Activated CD4-positive, alpha-beta T cell treated with anti-CD3 and anti-CD28 coated beads, Interleukin-2, amount 50 U/mL, for 1 hour (primary cell): ENCODE data around the gene PCDH15.

Experiments used
- DNase-seq: peaks from one replicate; pipeline ENCODE4 v3.0.0-alpha.2; 2020

Gene PCDH15

DNA sequence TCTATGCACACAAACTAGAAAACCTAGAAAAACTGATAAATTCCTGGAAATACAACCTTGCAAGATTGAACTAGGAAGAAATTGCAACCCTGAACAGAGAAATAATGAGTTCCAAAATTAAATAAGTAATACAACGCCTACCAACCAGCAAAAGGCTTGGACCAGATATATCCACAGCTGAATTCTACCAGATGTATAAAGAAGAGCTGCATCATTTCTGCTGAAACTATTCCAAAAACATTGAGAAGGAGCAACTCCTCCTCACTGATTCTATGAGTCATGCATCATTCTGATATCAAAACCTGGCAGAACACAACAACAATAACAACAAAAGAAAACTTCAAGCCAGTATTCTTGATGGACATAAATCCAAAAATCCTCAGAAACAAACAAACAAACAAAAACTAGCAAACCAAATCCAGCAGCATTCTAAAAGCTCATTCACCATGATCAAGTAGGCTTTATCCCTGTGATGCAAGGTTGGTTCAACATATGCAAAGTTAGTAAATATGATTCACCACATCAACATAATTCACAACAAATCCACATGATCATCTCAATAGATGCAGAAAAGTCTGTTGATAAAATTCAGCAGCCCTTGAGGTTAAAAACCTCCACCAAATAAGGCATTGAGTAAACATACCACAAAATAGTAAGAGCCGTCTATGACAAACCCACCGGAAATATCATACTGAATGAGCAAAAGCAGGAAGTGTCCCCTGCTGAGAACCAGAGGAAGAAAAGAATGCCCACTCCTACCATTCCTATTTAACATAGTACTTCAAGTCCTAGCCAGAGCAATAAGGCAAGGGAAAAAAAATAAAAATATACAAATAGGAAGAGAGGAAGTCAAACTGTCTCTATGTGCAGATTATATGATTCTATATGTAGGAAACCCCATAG lies 98.2 kb downstream of the PCDH15 start:
- no peak for DNase-seq

GRCh38 chr10:54691331-54691730 lies 109.7 kb downstream of the PCDH15 start:
- no peak for DNase-seq

GRCh38 chr10:54682554-54682953 lies 118.5 kb downstream of the PCDH15 start:
- DNase-seq: no peak

DNA sequence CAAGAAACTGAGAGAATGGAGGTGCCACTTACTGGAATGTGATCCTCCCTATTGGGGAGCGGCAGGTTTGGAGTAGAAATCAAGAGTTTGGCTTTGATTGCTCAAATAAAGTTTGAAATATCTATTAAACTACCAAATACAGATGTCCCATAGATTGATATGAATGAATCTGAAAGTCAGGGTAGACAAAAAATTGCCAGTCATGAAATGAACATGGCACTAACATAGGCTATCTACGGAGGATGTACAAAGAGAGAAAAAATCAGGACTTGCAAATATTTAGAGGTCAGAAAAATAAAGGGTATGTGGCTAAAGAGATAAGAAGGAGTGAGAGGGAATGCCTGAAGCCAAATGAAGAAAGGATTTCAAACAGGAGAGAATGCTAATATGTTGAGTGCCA lies 119.9 kb downstream of the PCDH15 start:
- DNase-seq: no peak

DNA sequence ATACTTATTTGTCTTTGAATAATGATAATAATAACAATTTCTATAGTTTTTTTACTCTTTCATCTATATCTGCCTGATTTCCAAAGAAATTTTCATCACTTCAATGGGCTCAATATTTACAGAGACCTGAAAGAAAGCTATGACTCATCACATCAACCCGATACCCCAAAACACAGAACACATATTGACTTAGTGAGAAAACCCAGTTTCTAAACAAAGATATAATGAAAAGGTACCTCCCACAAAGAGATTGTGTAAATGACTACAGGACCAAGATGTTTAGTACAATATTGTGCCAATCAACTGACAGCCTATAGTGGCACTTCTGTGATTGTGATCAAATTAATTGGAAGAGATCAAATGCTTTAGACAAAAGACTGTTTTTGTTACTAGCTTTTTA lies 133.9 kb downstream of the PCDH15 start:
- DNase-seq: no peak

GRCh38 chr10:54666192-54666591 lies 134.8 kb downstream of the PCDH15 start:
- no peak for DNase-seq

DNA sequence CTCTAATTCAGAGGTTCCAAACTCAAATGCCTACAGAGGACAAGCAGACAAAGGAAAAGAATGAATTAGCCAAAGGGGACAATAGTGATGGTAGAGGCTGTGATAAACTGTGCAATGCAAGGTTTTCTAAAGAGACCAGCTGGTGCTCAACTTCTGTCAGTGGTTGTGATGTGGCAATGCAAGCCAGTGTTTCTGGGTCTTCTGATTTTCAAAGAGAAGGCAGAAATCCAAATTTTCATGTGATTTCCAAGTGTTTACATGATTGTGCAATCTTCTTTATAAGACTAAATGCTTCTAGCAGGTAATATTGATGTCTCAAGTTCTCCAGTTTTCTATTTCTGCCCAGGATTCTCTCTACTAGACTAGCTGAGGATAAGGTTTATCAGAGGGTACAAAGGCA lies 135.9 kb downstream of the PCDH15 start:
- DNase-seq: no peak

DNA sequence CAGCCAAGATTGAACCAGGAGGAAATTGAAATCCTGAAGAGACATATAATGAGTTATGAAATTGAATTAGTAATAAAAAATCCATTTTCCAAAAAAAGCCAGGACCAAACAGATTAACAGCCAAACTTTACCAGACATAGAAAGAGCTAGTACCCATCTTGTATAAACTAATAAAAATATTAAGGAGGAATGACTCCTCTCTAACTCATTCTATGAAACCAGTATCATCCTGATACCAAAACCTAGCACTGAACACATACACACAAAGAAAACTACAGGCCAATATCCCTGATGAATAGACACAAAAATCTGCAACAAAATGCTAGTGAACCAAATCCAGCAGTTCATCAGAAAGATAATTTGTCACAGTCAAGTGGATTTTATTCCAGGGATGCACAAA lies 140.6 kb downstream of the PCDH15 start:
- no peak for DNase-seq

- DNase-seq: no peak
Measured at GRCh38 chr10:54656643-54657042, 144.4 kb downstream of the PCDH15 start.

DNA sequence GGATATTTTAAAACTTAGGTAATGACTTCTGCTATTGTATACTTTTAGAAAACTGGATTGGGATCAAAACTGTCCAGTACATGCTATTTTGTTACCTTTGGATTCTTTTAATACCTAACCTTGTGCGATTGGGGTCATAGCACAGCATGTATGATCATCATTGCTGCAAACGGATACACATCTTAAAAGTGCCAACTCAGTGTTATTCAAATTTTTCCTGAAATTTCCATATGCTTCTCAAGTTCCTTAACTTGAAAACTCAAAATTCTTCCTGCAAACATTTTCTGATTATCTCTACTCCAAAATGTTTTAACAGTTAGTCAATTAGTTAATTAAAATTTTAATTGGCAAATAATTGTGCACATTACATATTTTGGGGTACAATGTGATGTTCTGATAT lies 147.5 kb downstream of the PCDH15 start:
- no peak for DNase-seq

- DNase-seq: no peak
Measured at GRCh38 chr10:54650547-54650946, 150.5 kb downstream of the PCDH15 start.

DNA sequence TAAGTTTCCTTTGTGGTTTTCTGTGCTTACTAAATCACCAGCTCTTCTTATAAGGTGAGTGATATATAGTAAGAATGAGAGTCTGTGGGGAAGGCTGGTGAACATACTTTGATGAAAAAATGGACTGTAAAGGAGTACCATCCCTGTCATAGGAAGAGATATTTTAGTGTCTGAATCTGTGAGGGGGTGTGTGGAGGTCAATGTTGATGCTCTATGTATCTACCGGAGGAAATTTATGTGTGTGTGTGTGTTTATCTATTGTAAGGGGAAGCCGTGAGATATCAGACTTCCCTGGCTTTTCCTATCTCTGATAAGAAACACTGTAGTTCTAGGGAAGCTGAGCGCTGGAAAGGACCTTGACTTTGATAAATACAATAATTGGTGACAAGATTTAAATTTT lies 179.0 kb downstream of the PCDH15 start:
- DNase-seq: no peak

DNA sequence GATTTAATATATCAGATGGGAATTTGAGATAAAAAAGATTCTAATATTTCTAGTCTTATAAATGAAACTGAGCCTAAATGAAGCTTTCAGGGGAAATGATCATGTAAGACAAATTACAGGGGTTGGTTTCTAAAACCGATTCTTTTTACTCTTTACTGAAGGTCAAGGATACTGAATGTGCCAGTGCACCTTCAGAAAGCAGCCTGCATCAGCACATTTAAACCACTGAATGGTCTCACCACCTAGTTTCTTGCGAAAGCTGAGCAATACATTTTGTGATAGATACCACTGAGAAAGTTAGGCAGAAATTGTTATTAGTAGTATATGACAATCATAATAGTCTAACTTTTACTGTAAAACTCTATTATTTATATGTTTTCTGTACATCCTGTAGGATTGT lies 180.7 kb downstream of the PCDH15 start:
- no peak for DNase-seq

DNA sequence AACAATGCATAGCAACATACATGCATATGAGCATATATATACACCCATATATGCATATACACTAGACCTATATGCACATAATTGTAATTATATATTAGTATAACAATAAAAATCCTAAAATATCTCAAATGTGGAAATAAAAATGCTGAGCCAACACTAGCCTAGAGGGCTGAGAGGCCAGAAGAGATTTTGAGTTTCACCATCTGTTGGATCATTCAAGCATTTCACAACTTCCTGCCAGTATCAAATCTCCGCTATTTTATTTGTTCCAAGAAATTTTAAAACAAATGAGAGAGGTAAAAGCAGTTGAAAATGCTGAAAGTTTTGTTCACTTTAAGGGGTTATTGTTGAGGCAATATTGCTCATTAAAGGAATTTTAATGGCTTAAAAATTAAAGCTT lies 187.0 kb downstream of the PCDH15 start:
- no peak for DNase-seq

DNA sequence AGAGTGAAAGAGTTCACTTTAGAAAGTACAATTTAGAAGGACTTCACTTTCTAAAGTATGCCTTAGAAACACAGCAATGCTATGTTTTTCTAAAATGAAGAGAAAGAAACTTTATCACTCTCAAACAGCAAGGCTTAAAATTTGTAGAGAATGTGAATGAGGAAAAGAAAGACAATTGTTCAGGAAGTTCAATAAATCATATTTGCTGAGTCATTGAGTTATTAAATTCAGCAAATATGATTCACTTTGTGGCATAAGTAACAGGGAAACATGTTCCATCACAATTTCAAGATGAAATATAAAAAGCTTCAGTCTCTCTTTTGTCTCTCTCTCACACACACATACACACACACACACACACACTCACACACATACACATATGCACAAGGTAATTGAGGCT lies 187.9 kb downstream of the PCDH15 start:
- DNase-seq: no peak

GRCh38 chr10:54609423-54609822 lies 191.6 kb downstream of the PCDH15 start:
- DNase-seq: no peak

DNA sequence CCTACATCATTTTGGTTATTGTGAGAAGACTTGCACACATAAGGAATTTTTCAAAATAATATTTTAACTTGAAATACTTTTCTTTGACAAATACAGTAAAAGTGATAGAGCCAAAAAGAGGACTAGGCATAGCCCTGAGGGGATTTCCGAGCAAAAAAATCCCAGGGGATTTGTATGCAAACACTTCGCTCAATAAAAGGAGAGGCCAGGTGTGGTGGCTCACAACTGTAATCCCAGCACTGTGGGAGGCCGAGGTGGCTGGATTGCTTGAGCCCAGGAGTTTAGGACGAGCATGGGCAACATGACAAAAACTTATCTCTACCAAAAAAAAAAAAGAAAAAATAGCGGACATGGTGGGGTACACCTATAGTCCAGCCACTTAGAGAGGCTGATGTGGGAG lies 193.0 kb downstream of the PCDH15 start:
- no peak for DNase-seq

- DNase-seq: no peak
Measured at GRCh38 chr10:54594289-54594688, 206.7 kb downstream of the PCDH15 start.

DNA sequence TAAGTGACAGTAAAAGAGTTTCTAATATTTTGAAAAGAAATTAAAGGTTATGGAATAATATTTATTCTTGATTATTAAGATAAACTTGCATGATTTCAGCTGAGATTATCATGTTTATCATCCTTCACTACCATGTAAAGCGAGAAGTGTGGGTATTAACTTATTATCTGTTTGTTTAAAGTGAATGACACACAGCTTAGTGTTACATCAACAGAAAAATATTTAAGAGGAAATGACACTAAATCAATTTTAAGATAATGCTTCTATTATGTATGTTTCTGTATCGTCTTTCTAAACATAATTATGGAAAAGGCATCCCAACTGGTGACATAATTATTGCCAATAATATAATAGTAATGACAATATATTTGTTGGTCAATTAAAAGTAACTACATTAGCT lies 213.1 kb downstream of the PCDH15 start:
- no peak for DNase-seq

DNA sequence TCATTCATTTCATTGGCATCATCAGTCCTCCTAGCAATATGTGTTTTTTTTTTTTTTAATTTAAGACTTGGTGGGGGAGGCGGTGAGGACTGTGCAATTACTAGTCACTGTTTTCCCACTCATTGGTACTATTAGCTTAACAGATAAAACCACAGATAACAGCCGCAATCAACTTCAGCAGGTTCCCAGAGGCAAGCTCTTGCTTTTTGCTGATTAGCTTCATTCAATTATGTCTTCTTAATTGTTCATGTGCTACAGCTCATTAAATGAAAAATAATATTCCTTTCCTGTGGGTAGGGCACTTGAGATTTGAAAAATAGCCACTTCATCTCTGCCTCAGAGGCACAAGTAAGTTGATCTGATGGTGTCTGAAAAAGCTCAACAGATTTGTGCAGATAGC lies 215.5 kb downstream of the PCDH15 start:
- DNase-seq: no peak

DNA sequence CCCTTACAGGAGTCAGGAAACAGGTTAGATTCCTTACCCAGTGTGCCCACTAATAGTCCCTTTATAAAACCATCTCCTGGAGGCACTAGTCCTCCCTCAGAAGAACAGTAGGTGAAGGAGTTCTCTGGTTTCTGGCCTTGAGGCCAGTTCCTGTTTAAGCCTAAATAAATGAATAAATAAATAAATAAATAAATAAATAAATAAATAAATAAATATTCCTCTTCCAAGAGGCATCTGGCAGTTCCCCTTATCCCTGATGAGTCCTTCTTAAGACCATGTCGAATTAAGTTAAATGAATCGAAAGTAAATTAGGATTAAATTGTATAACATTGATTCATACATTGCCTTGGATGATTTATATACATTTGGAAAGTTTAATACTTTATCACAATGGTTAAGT lies 223.3 kb downstream of the PCDH15 start:
- no peak for DNase-seq

- DNase-seq: no peak
Measured at GRCh38 chr10:54576541-54576940, 224.5 kb downstream of the PCDH15 start.

- no peak for DNase-seq
Measured at GRCh38 chr10:54559498-54559897, 241.5 kb downstream of the PCDH15 start.

GRCh38 chr10:54554028-54554427 lies 247.0 kb downstream of the PCDH15 start:
- no peak for DNase-seq

- DNase-seq: no peak
Measured at GRCh38 chr10:54550016-54550415, 251.0 kb downstream of the PCDH15 start.
